Adrenal gland (tissue), 5 donors: Measurements from ENCODE around the gene RPTOR.

ENCODE experiments used
- CTCF ChIP-seq, 6 experiments: fragments of 450-650 bp in 4 of 6; fragments of 200-600 bp in 2 of 6; sonication (generic) in 1 of 6; IDR thresholded peaks; 1 replicate in 5 of 6; 2 replicates in 1 of 6; pipeline versions ENCODE4 v1.5.1 to v1.8.0; 2016 to 2021; ENCODE audit warnings: antibody characterized with exemption in 6 of 6, mild to moderate bottlenecking in 2 of 6, moderate library complexity in 1 of 6
- POLR2A ChIP-seq, 2 donors: fragments of 450-650 bp; IDR thresholded peaks; one replicate each; pipeline ENCODE4 v1.6.1; 2017; ENCODE audit warnings: antibody characterized with exemption in 2 of 2, mild to moderate bottlenecking in 2 of 2, moderate library complexity in 1 of 2
- donor health status: DM: no; HTN: no; CAD: no.

GRCh38 chr17:80585890-80586845 lies 41.5 kb downstream of the RPTOR start:
- no peak for TF ChIP-seq CTCF (IDR thresholded peaks at IDR 0.05)
- no peak for TF ChIP-seq POLR2A (IDR thresholded peaks at IDR 0.05)
